HepG2 (cell line): ENCODE measurements around the gene MARCHF9. TPM values are rescaled to one million over a fixed set of nuclear protein-coding genes. Genes with fewer than 3 reads are reported as not detected.

Experiments used
- ATAC-seq: fragments of 200-7000 bp; cut with Tn5 transposase; 3 replicates; pipeline ENCODE4 v1.9.1; 2020; ENCODE audit warnings: mild to moderate bottlenecking, moderate library complexity
- BruUV-seq: library from RNA; stranded (reverse); fragments of 400-500 nt; replicated peaks from 2 replicates; lab custom pipeline; 2021; lab: Mats Ljungman, UMichigan
- CTCF ChIA-PET: fragments of 300-600 bp; formaldehyde crosslinking; extraction: SDS; loops from one replicate; lab custom pipeline; 2021; ENCODE audit warnings: low total read pairs, inconsistent platforms, low intra/inter-chr PET ratio; lab: Yijun Ruan, JAX
- POLR2A ChIA-PET: fragments of 350-600 bp; sonication (Branson Sonifier 250); formaldehyde crosslinking; loops from one replicate; lab custom pipeline; 2020; ENCODE audit warnings: antibody characterized with exemption, inconsistent platforms; lab: Yijun Ruan, JAX
- DNase-seq: peaks from one replicate; pipeline ENCODE4 v3.0.0-alpha.2; 2015; ENCODE audit warnings: low spot score
- FAIRE-seq: peaks from 3 replicates; lab custom pipeline; 2011; peaks lifted over from hg19 to GRCh38; lab: Jason Lieb, UNC
- H2AFZ ChIP-seq: one replicate; pipeline ENCODE4 v1.6.1; 2011; ENCODE audit warnings: low read length, inconsistent platforms
- H3K27ac ChIP-seq: fragments of 300-600 bp; 3 replicates; pipeline ENCODE4 v1.8.0; 2011; ENCODE audit warnings: mixed run types, mild to moderate bottlenecking, mixed read lengths, low read length, inconsistent platforms; ENCODE audit not compliant: insufficient read depth; ENCODE audit errors: extremely low read length
- H3K27me3 ChIP-seq, 2 experiments: fragments of 200-600 bp in 1 of 2; 2 replicates in 1 of 2; 3 replicates in 1 of 2; pipeline versions ENCODE4 v1.6.0 to v1.8.0; 2011; ENCODE audit warnings: low read length in 2 of 2, mild to moderate bottlenecking in 2 of 2, moderate library complexity in 2 of 2, inconsistent platforms in 1 of 2; ENCODE audit not compliant: insufficient read depth in 2 of 2, control insufficient read depth in 1 of 2
- H3K36me3 ChIP-seq, 2 experiments: fragments of 200-600 bp in 1 of 2; replicated peaks in 1 of 2; 2 replicates in 1 of 2; 3 replicates in 1 of 2; pipeline versions ENCODE4 v1.5.1 to v1.8.0; 2011; ENCODE audit warnings: low read length in 2 of 2, inconsistent platforms in 1 of 2; ENCODE audit not compliant: insufficient read depth in 2 of 2, control insufficient read depth in 1 of 2
- H3K4me1 ChIP-seq: 2 replicates; pipeline ENCODE4 v1.5.1; 2012; ENCODE audit warnings: low read length, inconsistent platforms; ENCODE audit not compliant: insufficient read depth
- H3K4me2 ChIP-seq: 2 replicates; pipeline ENCODE4 v1.6.0; 2011; ENCODE audit warnings: low read depth, low read length, inconsistent platforms
- H3K4me3 ChIP-seq, 3 experiments: fragments of 200-600 bp in 1 of 3; sonication (generic), shearing (Covaris generic) in 1 of 3; replicated peaks in 1 of 3; 2 replicates each; pipeline ENCODE4 v1.5.1; 2011 to 2016; ENCODE audit warnings: low read length in 3 of 3, inconsistent platforms in 2 of 3, low read depth in 2 of 3, mild to moderate bottlenecking in 2 of 3, control low read depth in 1 of 3, mixed read lengths in 1 of 3; ENCODE audit not compliant: insufficient read depth in 1 of 3
- H3K79me2 ChIP-seq: one replicate; pipeline ENCODE4 v1.6.1; 2011; ENCODE audit warnings: low read length, inconsistent platforms; ENCODE audit not compliant: insufficient read depth
- H3K9ac ChIP-seq: 2 replicates; pipeline ENCODE4 v1.6.0; 2011; ENCODE audit warnings: mild to moderate bottlenecking, low read depth, low read length, inconsistent platforms; ENCODE audit not compliant: insufficient read depth
- H3K9me3 ChIP-seq: 2 replicates; pipeline ENCODE4 v1.5.1; 2012; ENCODE audit warnings: mild to moderate bottlenecking, low read length
- H4K20me1 ChIP-seq: 2 replicates; pipeline ENCODE4 v1.6.0; 2011; ENCODE audit warnings: inconsistent platforms, mild to moderate bottlenecking, low read length, moderate library complexity; ENCODE audit not compliant: insufficient read depth
- CBFB ChIP-seq: sonication (generic); formaldehyde crosslinking; IDR thresholded peaks from 2 replicates; pipeline ENCODE4 v1.4.0; 2020; ENCODE audit warnings: missing genetic modification reagents
- MED1 ChIP-seq: sonication (generic); formaldehyde crosslinking; IDR thresholded peaks from 2 replicates; pipeline ENCODE4 v1.4.0; 2020; ENCODE audit warnings: missing genetic modification reagents
- MTA1 ChIP-seq: sonication (generic); formaldehyde crosslinking; IDR thresholded peaks from 2 replicates; pipeline ENCODE4 v1.4.0; 2020; ENCODE audit warnings: missing genetic modification reagents, mild to moderate bottlenecking, borderline replicate concordance
- NPAS2 ChIP-seq: sonication (generic); formaldehyde crosslinking; IDR thresholded peaks from 2 replicates; pipeline ENCODE4 v1.8.0; 2022; ENCODE audit warnings: mild to moderate bottlenecking, missing genetic modification reagents, borderline replicate concordance
- PBX2 ChIP-seq: IDR thresholded peaks from 2 replicates; pipeline ENCODE4 v1.6.1; 2016; ENCODE audit warnings: control low read depth
- POLR2AphosphoS2 ChIP-seq: IDR thresholded peaks from 2 replicates; pipeline ENCODE4 v1.6.1; 2011; ENCODE audit warnings: low read depth, low read length, improper control_type of control experiment
- RNF219 ChIP-seq: sonication (generic); formaldehyde crosslinking; IDR thresholded peaks from 2 replicates; pipeline ENCODE4 v1.5.0; 2020; ENCODE audit warnings: mild to moderate bottlenecking, missing genetic modification reagents
- SALL1 ChIP-seq: sonication (generic); formaldehyde crosslinking; IDR thresholded peaks from 2 replicates; pipeline ENCODE4 v1.8.0; 2022; ENCODE audit warnings: mild to moderate bottlenecking, missing genetic modification reagents
- SAP130 ChIP-seq: IDR thresholded peaks from 2 replicates; pipeline ENCODE4 v1.6.1; 2016; ENCODE audit warnings: low read depth
- SCMH1 ChIP-seq: sonication (generic); formaldehyde crosslinking; IDR thresholded peaks from 2 replicates; pipeline ENCODE4 v1.9.0; 2021; ENCODE audit warnings: missing genetic modification reagents, mild to moderate bottlenecking, borderline replicate concordance
- TBL1XR1 ChIP-seq: fragments of 150-350 bp; IDR thresholded peaks from 2 replicates; pipeline ENCODE4 v1.6.1; 2014; ENCODE audit warnings: borderline replicate concordance, low read length; ENCODE audit not compliant: partially characterized antibody
- TP53 ChIP-seq: sonication (generic); formaldehyde crosslinking; conservative IDR thresholded peaks from 2 replicates; pipeline ENCODE4 v1.4.0; 2020; ENCODE audit warnings: missing genetic modification reagents
- ZNF101 ChIP-seq: sonication (generic); formaldehyde crosslinking; IDR thresholded peaks from 2 replicates; pipeline ENCODE4 v1.4.0; 2020; ENCODE audit warnings: mild to moderate bottlenecking, low read depth, missing genetic modification reagents, borderline replicate concordance
- ZNF180 ChIP-seq: sonication (generic); formaldehyde crosslinking; IDR thresholded peaks from 2 replicates; pipeline ENCODE4 v1.4.0; 2020; ENCODE audit warnings: low read depth, missing genetic modification reagents, borderline replicate concordance
- ZNF232 ChIP-seq: sonication (generic); formaldehyde crosslinking; IDR thresholded peaks from 2 replicates; pipeline ENCODE4 v1.4.0; 2020; ENCODE audit warnings: missing genetic modification reagents, borderline replicate concordance
- ZNF263 ChIP-seq: sonication (generic); formaldehyde crosslinking; IDR thresholded peaks from 2 replicates; pipeline ENCODE4 v1.4.0; 2020; ENCODE audit warnings: missing genetic modification reagents
- ZNF432 ChIP-seq: sonication (generic); formaldehyde crosslinking; IDR thresholded peaks from 2 replicates; pipeline ENCODE4 v1.5.0; 2020; ENCODE audit warnings: missing genetic modification reagents, mild to moderate bottlenecking, borderline replicate concordance
- ZNF615 ChIP-seq: sonication (generic); formaldehyde crosslinking; IDR thresholded peaks from 2 replicates; pipeline ENCODE4 v1.5.0; 2020; ENCODE audit warnings: mild to moderate bottlenecking, missing genetic modification reagents, borderline replicate concordance
- ZNF704 ChIP-seq: sonication (generic); formaldehyde crosslinking; IDR thresholded peaks from 2 replicates; pipeline ENCODE4 v1.8.1; 2023; ENCODE audit warnings: mild to moderate bottlenecking, inconsistent platforms, moderate library complexity, missing genetic modification reagents, borderline replicate concordance
- WGBS: methylation state at CpG from one replicate; pipeline ENCODE4 v1.1.6; 2017; ENCODE audit warnings: low lambda C conversion rate; 5-methylcytosine and 5-hydroxymethylcytosine counted together
- in situ Hi-C: cut with HindIII; loops from 2 replicates; pipeline ENCODE4 v1.10.0; 2017; ENCODE audit warnings: low pct_unique_long_range_greater_than_20kb; ENCODE audit not compliant: extremely low pct_ligation_motif_present
- intact Hi-C: fragments of 100-400 bp; cut with micrococcal nuclease; formaldehyde crosslinking; loops from one replicate; pipeline ENCODE4 v1.10.0; 2022; ENCODE audit not compliant: unreplicated experiment
- polyA plus RNA-seq, 8 experiments: library from polyadenylated mRNA; depleted of rRNA in 3 of 8; stranded (reverse) in 7 of 8; unstranded in 1 of 8; fragments of >200 nt; fragmentation: Illumina TruSeq in 4 of 8; extraction: Trizol in 4 of 8; gene quantifications; 2 replicates each; pipeline versions ENCODE4 v1.2.1 to v1.2.3, GENCODE V29; 2011 to 2016; ENCODE audit warnings: low read depth in 4 of 8, missing spikeins in 1 of 8, mixed read lengths in 1 of 8; ENCODE audit not compliant: insufficient read depth in 1 of 8
- total RNA-seq, 5 experiments: library from RNA; depleted of rRNA; stranded (reverse); fragments of >200 nt; fragmentation: Illumina TruSeq; extraction: Trizol; gene quantifications; 2 replicates each; pipeline ENCODE4 v1.2.3, GENCODE V29; 2016; ENCODE audit warnings: low read depth in 1 of 5

The MARCHF9 gene
- total and polyA plus RNA-seq, 2 of the 13 experiments (the other 11 are each of a cell fraction or from before 2014, with no cell fraction given) = 5.7 to 9.6 TPM

- peaks cover 0 to 7% of the 10 kb centered on the region in 2 experiments; a peak in 4 of 5 replicates for H3K36me3 ChIP-seq
- no peak for FAIRE-seq
Measured at GRCh38 chr12:57775044-57775443, 20.1 kb downstream of the MARCHF9 start.

More at GRCh38 chr12:57775044-57775443, 20.1 kb downstream of the MARCHF9 start:
- H3K9me3 ChIP-seq = no peaks in the 10 kb centered on the region
- no peak for ATAC-seq
- DNase-seq = no peak
- peaks cover 17% of the 10 kb centered on the region for H3K79me2 ChIP-seq
- no peak overlapping the region for H3K9ac ChIP-seq
- H2AFZ ChIP-seq = no peak overlapping the region
- H3K4me1 ChIP-seq = peaks cover 23% of the 10 kb centered on the region
- H3K27me3 ChIP-seq = no peaks in the 10 kb centered on the region; a peak in 1 of 5 replicates
- POLR2A ChIA-PET = interaction anchor here (0.7 kb wide), 1 partner anchor 10 kb away, joined by 3 read pairs; no protein-coding TSS in a partner anchor
- CTCF ChIA-PET = no interaction called here
- no peak overlapping the region for H3K4me3 ChIP-seq
- WGBS = 95% methylated on average over 3 of the region's 3 CpGs
- TF ChIP-seq ZNF704 (CRISPR knock-in tag) (no peak), MED1 (CRISPR knock-in tag) (no peak), SALL1 (CRISPR knock-in tag) (no peak), ZNF180 (CRISPR knock-in tag) (no peak), ZNF263 (CRISPR knock-in tag) (no peak), ZNF432 (CRISPR knock-in tag) (no peak), ZNF232 (no peak), PBX2 (CRISPR knock-in tag) (no peak), ZNF615 (CRISPR knock-in tag) (no peak), RNF219 (CRISPR knock-in tag) (no peak), POLR2AphosphoS2 (no peak), ZNF101 (CRISPR knock-in tag) (no peak), TBL1XR1 (no peak), TP53 (CRISPR knock-in tag) (no peak), MTA1 (CRISPR knock-in tag) (no peak), SAP130 (no peak), SCMH1 (CRISPR knock-in tag) (no peak), NPAS2 (CRISPR knock-in tag) (no peak), CBFB (no peak)
- H4K20me1 ChIP-seq = no peaks in the 10 kb centered on the region
- H3K27ac ChIP-seq = no peak overlapping the region
- intact Hi-C loops = no loop called here
- no peak overlapping the region for H3K4me2 ChIP-seq
- no TSS peak for BruUV-seq
- in situ Hi-C loops = no loop called here
